ENCODE results near the gene UQCRC2. TPM values are rescaled to one million over a fixed set of nuclear protein-coding genes. Genes with fewer than 3 reads are reported as not detected.

Gene UQCRC2
- total RNA-seq, 4 donors from 2014 or later, result 109 to 172 (median 139) TPM

DNA sequence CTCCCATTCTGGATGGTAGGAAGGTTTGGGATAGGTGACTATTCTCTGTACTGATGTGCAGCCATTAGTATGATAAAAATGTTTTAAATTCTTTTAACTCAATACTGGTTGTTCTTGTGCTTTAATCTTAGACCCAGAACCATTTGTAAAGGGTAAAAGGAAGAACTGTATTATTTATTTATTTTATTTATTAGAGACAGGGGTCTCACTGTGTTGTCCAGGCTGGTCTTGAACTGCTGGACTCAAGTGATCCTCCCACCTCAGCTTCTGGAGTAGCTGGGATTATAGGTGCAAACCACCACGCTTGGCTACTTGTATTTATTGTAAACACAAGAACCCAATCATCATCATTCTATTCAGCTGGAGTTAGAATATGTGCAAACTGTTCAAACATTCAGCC, 52.6 kb downstream of the UQCRC2 start:
- TF ChIP-seq CTCF (IDR thresholded peaks at IDR 0.05), result no peak
- TF ChIP-seq POLR2AphosphoS5 (IDR thresholded peaks at IDR 0.05), result no peak
- no peak for TF ChIP-seq POLR2A (IDR thresholded peaks at IDR 0.05)
- no peak for TF ChIP-seq EP300 (IDR thresholded peaks at IDR 0.05)
- H3K4me1 ChIP-seq, result peaks cover 29% of the 10 kb centered on the region
- no peak overlapping the region for H3K4me3 ChIP-seq
- 88% methylated on average over 1 of the region's 1 CpG for WGBS
- H3K27ac ChIP-seq, result no peak overlapping the region
- no peaks in the 10 kb centered on the region for H3K36me3 ChIP-seq
- H3K9me3 ChIP-seq, result no peaks in the 10 kb centered on the region
- H3K27me3 ChIP-seq, result no peaks in the 10 kb centered on the region
- no peak for DNase-seq (ENCODE audit: low spot score in 2 of 2)

DNA sequence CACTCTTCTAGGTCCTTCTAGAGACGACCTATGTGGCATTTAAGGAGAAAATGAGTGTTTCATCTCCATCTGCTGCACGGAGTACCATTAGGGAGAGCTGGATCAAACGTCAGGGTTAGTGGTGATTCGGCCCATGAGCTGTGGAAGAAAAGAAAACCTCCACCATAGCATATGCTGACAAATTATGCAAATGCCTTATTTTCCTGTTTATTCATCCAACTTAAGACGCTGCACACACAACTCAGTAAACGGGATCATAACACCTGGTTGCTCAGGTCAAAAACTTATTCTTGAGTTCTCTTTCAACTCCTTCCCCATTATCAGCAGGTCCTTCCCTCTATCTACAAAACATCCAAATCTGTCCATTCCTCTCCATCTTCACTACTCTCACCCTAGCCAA, 53.5 kb downstream of the UQCRC2 start:
- H3K36me3 ChIP-seq, result no peaks in the 10 kb centered on the region
- DNase-seq (ENCODE audit: low spot score in 2 of 2), result no peak
- no peak overlapping the region for H3K4me3 ChIP-seq
- 69% methylated on average over 6 of the region's 6 CpGs for WGBS
- H3K27me3 ChIP-seq, result no peaks in the 10 kb centered on the region
- no peaks in the 10 kb centered on the region for H3K9me3 ChIP-seq
- TF ChIP-seq EP300 (IDR thresholded peaks at IDR 0.05) (no peak), POLR2AphosphoS5 (IDR thresholded peaks at IDR 0.05) (no peak), POLR2A (IDR thresholded peaks at IDR 0.05) (no peak)
- no peak overlapping the region for H3K27ac ChIP-seq
- peaks cover 28% of the 10 kb centered on the region for H3K4me1 ChIP-seq

DNA sequence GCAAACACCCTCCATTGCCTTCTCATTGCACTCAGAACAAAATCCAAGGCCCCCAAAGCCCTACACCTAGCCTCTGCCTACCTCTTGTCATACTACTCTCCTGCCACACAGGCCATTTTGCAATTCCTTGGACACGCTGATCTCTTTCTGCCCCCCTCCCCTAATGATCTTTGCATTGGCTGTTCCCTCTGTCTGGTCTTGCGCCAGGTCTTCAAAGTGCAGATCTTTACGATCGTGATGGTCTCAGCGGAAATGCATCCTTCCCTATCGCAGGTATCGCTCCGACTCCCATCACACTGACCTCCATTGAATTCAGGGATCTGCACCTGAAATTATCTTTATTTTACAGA, 54.0 kb downstream of the UQCRC2 start:
- Histone ChIP-seq H3K4me1 (peaks cover 26% of the 10 kb centered on the region), H3K27ac (peak overlapping the region; percentile 83), H3K4me3 (peak overlapping the region; percentile 93), H3K27me3 (no peaks in the 10 kb centered on the region), H3K36me3 (no peaks in the 10 kb centered on the region), H3K9me3 (no peaks in the 10 kb centered on the region)
- no peak for TF ChIP-seq POLR2AphosphoS5 (IDR thresholded peaks at IDR 0.05)
- TF ChIP-seq CTCF (IDR thresholded peaks at IDR 0.05), result no peak
- TF ChIP-seq POLR2A (IDR thresholded peaks at IDR 0.05), result no peak
- TF ChIP-seq EP300 (IDR thresholded peaks at IDR 0.05), result no peak
- WGBS, result 7% methylated on average over 8 of the region's 8 CpGs
- DNase-seq (ENCODE audit: low spot score in 2 of 2), result no peak

GRCh38 chr16:22007509-22008214, 54.5 kb downstream of the UQCRC2 start, which contains the start of gene MOSMO:
TSS of gene MOSMO (plus strand) at chr16:22008111. CDS start at chr16:22008302, 191 bp downstream.
- no peak for TF ChIP-seq POLR2AphosphoS5 (IDR thresholded peaks at IDR 0.05)
- no peak for TF ChIP-seq EP300 (IDR thresholded peaks at IDR 0.05)
- TF ChIP-seq POLR2A (IDR thresholded peaks at IDR 0.05), result no peak
- no peak for TF ChIP-seq CTCF (IDR thresholded peaks at IDR 0.05)
- peak; percentile 76 to 82 for DNase-seq (ENCODE audit: low spot score in 2 of 2)
- under 1% methylated on average over 30 of the region's 78 CpGs for WGBS
- peaks cover 26% of the 10 kb centered on the region for H3K4me1 ChIP-seq
- H3K4me3 ChIP-seq, result peak within 1 kb of the TSS; percentile 93
- H3K27ac ChIP-seq, result peak within 1 kb of the TSS; percentile 83
- H3K36me3 ChIP-seq, result no peaks in the 10 kb centered on the region
- H3K27me3 ChIP-seq, result no peaks in the 10 kb centered on the region
- no peaks in the 10 kb centered on the region for H3K9me3 ChIP-seq

DNA sequence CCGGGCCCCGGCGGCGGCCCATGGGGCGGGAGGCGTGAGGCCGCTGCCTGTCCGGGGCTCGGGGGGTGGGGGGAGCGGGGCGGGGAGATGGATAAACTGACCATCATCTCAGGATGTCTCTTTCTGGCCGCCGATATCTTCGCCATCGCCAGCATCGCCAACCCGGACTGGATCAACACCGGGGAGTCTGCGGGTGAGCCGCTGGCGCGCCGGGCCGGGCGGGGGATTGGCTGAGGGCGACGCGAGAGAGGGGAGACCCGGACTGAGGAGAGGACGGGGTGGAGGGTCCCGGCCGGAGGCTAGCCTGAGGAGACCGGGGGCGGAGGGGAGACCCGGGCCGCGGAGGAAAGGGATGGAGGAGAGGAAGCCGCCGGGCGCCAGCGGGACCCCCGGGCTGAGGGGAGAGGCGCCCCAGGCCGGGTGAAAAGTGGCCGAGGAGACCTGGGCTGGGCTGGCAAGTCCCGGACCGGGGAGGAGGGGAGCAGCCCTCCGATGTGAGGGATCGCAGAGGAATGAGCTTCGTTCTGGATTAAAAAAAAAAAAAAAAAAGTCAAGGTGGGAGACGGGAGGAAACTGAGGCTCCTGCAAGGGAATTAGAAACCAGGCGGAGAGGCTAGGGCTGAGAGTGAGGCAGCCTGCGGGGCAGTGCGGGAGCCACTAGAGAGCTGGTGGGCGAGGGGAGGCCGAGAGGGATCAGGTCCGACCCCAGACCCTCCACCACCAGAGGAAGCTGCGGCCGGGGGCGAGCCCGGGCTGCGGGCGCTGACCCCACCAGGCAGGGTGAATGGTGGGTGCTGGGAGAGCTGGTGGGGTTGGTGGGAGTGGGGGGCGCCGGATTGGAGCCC, 55.3 kb downstream of the UQCRC2 start:
- DNase-seq (ENCODE audit: low spot score in 2 of 2), result peak in 1 of 2 donors; percentile 74

More for the DNA sequence above, 55.3 kb downstream of the UQCRC2 start:
- 2% methylated on average over 56 of the region's 65 CpGs for WGBS
- H3K27ac ChIP-seq, result peak overlapping the region; percentile 83
- H3K4me1 ChIP-seq, result peaks cover 26% of the 10 kb centered on the region
- TF ChIP-seq CTCF (IDR thresholded peaks at IDR 0.05) (no peak), POLR2AphosphoS5 (IDR thresholded peaks at IDR 0.05) (no peak), POLR2A (IDR thresholded peaks at IDR 0.05) (no peak), EP300 (IDR thresholded peaks at IDR 0.05) (no peak)
- no peaks in the 10 kb centered on the region for H3K36me3 ChIP-seq
- peak overlapping the region; percentile 93 for H3K4me3 ChIP-seq
- no peaks in the 10 kb centered on the region for H3K27me3 ChIP-seq
- no peaks in the 10 kb centered on the region for H3K9me3 ChIP-seq
